GM18498 (cell line): ENCODE data around the gene TLX2.

ENCODE experiments used
- ATAC-seq: cut with Tn5 transposase; IDR thresholded peaks from one replicate; pipeline ENCODE4 v1.9.1; 2021; ENCODE audit warnings: mild to moderate bottlenecking, moderate library complexity; ENCODE audit not compliant: unreplicated experiment

TLX2 gene

GRCh38 chr2:74496997-74497776 is 17.1 kb upstream of the TLX2 start:
- no peak for ATAC-seq

GRCh38 chr2:74497777-74498499 is 16.3 kb upstream of the TLX2 start:
- no peak for ATAC-seq

DNA sequence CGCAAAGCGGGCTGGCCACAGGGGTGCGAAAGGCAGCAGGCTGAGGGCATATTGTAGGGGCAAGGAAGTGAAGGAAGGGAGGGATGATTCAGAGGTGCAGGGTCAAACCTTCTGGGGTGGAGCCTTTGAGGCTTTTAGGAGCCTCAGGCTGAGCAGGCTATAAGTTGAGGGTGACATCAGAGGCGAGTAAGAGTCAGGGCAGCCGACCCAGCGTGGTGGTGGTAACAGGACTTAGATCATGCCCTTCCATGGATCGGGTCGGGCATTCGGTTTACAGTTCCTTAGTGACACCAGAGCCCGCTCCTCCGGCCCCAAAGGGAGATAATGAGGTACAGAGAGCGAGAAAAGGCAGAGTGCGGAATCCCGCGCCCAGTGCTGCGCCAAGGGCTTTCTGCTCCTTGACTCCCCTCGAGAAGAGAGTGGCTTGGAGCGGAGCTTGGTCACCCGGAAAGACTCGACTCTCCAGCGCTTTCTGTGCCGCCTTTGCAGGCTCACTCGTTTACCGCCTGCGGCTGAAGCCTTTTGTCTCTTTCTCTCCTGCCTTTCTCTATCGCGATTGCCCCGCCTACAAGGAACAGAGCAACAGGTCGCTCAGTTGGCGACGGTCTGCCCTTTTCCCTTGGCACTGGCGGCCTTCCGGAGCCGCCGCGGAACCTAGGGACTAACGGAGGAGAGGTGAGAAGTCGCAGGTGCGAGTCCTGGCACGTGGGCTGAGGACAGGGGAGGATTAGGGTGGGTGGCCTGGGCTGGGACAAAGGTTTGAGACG is 15.6 kb upstream of the TLX2 start:
- no peak for ATAC-seq

DNA sequence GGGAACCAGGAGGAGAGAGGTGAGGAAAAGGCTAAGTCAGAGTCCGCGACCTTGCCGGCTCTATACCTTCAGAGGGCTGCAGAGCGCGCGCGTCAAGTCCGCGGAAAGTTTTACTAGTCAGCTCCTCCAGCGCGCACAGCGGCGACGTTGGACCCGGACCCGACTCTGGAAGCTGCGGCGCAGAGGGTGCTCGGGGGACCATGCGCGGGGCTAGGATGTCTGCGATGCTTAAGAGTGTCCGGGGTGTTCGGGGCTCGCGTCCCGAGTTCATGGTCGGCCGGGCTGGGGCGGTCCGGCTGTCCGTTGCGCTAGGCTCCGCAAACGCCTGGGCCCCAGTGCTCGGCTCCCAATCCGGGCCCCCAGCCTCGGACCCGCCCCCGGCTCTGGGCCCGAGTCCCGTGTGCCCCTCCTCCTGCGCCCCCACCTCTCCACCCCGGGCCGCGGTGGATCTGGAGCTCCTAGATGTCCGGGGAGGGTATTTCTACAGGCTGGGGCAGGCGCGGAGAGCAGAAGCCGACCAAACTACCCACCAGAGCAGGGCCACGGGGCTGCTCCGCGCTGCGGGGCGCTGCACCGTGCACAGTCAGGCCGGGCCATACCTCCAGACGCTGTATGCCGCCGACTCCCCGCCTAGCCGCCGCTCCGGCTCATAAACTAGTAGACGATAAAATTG is 14.8 kb upstream of the TLX2 start, which contains the start of gene LBX2:
TSS of gene LBX2 (minus strand) at position 337 of the 673 bp plus-strand sequence. CDS start at position 271, 66 bp downstream.
- no peak for ATAC-seq

DNA sequence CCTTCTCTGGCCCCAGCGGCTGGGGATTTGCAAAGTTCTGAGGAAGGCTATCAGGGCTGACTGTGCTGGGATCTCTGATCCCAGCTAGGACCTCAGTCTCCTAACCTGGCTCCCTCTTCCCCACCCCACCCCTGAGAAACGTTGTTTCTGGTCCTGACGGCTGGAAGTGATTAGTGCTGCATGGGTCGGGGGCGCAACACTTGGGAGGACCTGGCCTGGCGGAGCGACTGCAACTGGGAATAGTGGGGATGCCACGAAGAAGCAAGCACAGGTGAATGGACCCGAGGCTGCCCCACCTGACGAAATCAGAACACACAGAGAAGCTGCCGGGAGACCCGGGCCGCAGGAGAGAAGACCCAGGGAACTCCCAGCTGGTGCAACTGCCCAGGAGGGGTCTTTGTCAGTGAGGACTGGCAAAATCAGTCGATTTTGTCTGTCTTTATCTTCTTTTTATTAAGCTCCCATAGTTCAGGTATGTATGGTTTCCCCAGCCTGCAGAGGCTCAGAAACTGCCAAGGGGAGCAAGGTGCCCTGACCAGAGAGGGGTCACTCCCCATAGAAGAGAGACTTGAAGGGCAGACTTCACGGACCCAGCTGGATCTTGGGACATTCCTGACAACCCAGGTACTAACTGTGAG is 14.2 kb upstream of the TLX2 start:
- no peak for ATAC-seq

DNA sequence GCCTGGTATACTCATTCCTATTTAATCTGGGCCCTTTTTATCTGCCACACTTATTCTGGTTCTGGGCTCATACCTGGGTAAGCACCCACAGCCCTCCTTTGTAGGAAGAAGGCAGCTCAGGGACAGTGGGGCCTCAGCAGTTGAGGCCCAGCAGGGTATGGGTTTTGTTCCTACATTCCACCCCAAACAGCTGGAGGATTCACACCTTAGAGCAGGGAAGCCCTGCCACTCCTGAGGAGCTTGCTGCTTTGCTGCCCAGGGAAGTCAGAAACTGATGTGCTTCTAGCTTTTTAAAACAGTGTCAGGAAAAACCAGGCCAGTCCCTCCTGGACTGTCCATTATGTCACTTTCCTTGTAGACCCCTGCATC is 13.7 kb upstream of the TLX2 start:
- no peak for ATAC-seq

GRCh38 chr2:74501335-74502071 is 12.7 kb upstream of the TLX2 start:
- no peak for ATAC-seq

DNA sequence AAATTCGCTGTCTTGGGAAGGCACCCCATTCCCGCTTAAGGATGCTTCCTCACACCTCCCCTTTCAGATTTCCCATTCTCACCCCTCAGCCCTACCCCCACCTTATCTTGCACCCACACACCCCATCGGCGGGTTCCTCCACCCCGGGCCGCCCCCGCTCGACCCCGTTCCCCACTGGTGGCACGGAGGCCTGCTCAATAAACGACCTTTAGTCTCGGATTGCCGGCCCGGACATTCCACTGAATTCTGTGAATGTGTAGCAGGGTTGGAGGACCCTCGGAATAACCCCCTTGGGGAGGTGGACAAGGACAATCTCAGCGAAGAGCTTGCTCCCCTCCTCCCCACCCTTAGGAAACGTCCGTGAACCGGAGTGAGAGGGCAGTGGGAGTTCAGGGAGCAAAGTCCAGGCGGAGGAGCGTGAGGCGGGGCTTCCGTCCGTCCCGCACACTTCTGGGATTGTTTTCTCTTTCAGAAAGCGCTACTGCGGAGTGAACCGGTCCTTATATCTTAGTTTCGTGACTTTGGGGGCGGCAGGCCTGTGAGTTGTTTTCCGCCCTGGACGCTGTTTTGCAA is 12.0 kb upstream of the TLX2 start:
- ATAC-seq, result no peak

DNA sequence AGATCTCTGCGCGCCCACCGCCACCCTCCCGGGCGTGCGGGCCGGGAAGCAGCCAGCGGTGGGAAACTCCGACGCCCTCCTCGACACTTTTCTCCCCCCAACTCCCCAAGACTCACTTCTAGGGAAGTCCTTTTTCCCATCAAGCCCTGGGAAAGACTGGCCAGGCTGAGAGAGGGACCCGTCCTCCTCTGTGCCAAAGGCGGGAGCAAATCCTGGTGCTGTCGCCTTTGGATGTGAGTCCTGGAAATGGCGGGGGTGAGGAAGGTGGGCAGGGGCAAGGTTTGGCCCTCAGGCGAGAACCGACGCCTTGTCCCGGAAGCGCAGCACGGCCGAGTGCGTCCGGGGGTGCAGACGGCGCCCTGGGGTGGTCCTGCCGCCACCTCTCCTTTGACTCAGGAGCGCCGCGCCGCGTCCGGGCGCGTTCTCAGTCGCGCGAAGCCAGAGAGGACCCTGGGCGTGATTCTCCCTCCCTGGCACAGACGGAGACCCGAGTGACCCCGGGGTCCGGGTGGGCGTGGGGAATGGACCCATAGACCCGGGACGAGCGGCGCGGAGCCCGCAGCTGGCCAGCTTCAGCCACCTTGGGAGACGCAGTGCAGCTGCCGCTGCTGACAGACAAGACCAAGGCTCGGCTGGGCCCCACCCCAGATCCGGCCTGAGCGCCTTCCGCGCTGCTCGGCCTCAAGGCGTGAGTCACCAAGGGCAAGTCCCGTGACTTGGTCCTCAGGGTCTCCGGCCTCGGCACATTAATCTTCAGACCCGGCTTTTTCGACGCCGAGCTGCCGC is 11.3 kb upstream of the TLX2 start:
- ATAC-seq, result peak; percentile 45

- no peak for ATAC-seq
Observed at GRCh38 chr2:74503506-74504475, 10.5 kb upstream of the TLX2 start.

- ATAC-seq, result no peak
Observed at GRCh38 chr2:74504591-74504990, 9.7 kb upstream of the TLX2 start.

DNA sequence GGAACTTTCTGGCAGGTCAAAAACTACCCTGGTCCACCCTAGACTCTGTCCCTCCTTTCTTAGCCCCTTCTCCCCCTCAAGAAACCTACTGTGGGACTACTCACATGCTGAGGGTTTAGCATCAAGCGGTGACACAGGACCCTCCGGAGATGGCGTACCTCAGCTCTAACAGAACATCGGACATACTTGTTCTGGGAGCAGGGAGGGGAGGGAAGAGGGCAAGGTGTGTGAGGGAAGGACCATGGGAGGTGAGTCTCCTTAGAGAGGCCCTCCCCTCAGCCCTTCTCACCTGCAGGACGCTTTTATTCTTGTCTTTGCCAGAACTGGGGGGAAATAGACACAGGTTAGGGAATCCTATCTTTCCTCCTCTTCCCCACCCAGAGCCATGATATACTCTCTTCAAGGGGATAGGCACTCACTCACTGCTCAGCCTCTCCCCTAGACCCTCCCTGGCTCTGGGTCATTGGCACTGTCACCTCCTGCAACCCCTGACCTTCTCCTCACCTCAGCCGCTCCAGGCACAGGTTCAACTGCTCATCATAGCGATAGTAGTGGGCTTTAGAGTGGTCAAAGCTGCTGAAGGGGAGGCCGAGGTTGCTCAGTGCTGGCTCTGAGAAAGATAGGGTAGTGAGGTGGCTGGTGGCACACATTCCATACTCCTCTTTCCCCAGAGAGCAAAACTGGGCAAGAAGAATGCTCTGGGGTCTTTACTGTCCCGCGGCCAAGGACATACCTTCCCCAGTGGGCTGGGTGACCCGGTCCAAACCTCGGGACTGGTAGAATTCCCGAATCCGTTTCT is 8.6 kb upstream of the TLX2 start:
- no peak for ATAC-seq

DNA sequence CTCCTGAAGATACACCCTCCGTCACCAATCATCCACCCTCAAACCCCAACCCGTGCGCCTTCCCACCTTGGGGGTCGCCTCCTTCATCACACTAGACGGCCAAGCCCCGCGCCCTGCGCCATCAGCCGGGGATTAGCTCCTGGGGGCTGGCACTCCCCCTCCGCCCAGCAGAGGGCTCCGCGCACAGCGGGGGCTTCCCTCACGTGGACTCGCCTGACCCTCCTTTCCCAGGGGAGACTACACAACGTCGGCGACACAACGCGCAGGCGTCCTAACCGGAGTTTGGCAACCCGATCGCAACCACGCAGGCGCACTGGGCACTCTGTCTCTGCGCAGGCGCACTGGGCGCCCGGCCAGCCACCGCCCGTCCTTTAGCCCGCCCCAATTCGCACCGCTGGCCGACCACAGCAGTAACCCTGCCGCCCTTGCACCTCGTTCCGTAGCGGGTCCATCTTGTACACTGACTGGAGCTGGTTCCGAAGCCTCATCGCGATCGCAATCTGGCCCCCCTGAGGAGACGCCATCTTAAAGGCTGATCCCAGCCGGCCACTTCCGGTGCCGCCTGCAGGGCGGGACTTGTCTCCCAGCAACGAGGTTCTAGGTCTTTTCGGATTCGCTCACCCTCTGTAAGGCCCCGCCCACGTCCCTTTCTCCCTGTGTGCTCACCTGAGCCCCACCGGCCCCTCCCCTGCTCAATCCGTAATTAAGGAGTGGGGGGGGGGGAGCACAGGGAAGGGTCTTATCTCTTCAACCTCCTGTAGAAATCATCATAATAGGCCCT is 6.9 kb upstream of the TLX2 start, which contains the start of gene PCGF1:
TSS of gene PCGF1 (minus strand) at position 551 of the 781 bp plus-strand sequence. CDS start at position 524, 27 bp downstream.
- ATAC-seq, result peak; percentile 85

DNA sequence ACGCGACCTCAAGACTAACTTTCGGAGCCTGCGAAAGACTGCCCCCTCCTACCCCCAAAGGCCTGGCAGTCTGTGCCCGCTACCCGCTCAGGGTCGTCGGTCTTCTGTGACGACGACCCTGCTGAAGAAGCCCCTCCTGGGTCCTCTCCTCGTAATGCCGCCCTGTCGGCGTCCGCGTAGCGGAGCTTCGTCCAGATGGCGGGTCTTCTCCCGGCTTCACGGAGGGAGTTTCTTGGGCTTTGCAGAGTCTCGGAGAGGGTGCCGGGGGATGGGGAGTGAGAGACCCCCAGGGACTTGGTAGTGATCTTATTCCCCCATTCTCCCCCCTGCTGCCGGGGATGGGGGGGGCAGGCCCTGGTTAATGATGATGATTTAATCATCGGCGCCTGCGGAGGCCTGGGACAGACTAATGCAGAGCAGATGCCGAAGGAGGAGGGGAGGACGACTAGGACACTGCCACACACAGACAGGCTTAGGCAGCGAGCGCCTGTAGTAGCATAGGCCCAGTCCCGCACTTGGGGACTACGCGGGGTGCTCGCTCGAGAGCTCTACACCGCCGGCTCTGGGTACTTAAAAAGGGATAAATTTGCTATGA is 6.2 kb upstream of the TLX2 start:
- ATAC-seq, result peak; percentile 12

- ATAC-seq, result no peak
Observed at GRCh38 chr2:74510272-74510671, 4.0 kb upstream of the TLX2 start.
